Gastroesophageal sphincter (tissue), 3 donors: ENCODE data around the gene CHD5.

Experiments used
- CTCF ChIP-seq, 4 experiments: fragments of 200-600 bp in 2 of 4; fragments of 450-650 bp in 2 of 4; sonication (generic) in 1 of 4; IDR thresholded peaks; one replicate each; pipeline ENCODE4 v1.5.1; 2017 to 2019; ENCODE audit warnings: antibody characterized with exemption in 4 of 4, mild to moderate bottlenecking in 2 of 4, moderate library complexity in 2 of 4
- EP300 ChIP-seq: sonication (generic); formaldehyde crosslinking; IDR thresholded peaks from one replicate; pipeline ENCODE4 v1.6.1; 2017; ENCODE audit warnings: antibody characterized with exemption, mild to moderate bottlenecking
- POLR2A ChIP-seq, 2 donors: fragments of 450-650 bp; IDR thresholded peaks; one replicate each; pipeline ENCODE4 v1.6.1; 2017; ENCODE audit warnings: antibody characterized with exemption in 2 of 2, mild to moderate bottlenecking in 2 of 2, moderate library complexity in 1 of 2
- POLR2AphosphoS5 ChIP-seq: sonication (generic); formaldehyde crosslinking; IDR thresholded peaks from one replicate; pipeline ENCODE4 v1.6.1; 2017; ENCODE audit warnings: antibody characterized with exemption

GRCh38 chr1:6124746-6125365 lies 55.3 kb downstream of the CHD5 start:
- TF ChIP-seq CTCF (IDR thresholded peaks at IDR 0.05) (no peak), POLR2AphosphoS5 (no peak), POLR2A (IDR thresholded peaks at IDR 0.05) (no peak), EP300 (no peak)
